ENCODE data around the gene FREM2. TPM values are rescaled to one million over a fixed set of nuclear protein-coding genes. Genes with fewer than 3 reads are reported as not detected.

FREM2 gene
- total and polyA plus RNA-seq, 9 of the 15 experiments (the other 6 are each of a cell fraction or from before 2014, with no cell fraction given): under 0.01 to 0.02 TPM; not detected in 7

DNA sequence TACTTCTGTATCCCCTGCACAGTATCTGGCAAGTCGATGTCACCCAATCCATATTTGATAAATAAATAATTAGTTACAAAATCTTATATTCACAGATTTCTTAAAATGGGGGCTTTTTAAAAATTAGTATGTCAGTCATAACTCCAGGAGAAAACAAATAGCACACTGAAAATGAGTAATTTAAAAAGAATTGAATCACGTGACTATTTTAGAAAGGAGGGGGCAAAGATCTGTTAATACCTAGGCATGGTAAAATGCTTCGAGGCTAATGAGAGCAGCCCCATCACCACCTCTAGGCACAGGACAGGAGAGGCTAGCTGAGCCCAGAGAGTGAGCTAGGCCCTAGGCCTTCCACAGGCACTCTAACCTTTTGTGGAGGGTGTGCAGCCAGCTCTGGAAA, 94.7 kb downstream of the FREM2 start:
- POLR2A ChIA-PET: no interaction called here
- Histone ChIP-seq H3K4me3 (no peak overlapping the region), H2AFZ (ENCODE audit: low read depth, low read length) (no peak overlapping the region), H3K9me1 (ENCODE audit: control insufficient read depth, insufficient read depth, low read length) (no peaks in the 10 kb centered on the region), H3K4me1 (replicated peaks in 1 of 2; ENCODE audit: control insufficient read depth in 2 of 2, insufficient read depth in 2 of 2, low read length in 2 of 2) (no peaks in the 10 kb centered on the region), H4K20me1 (replicated peaks; ENCODE audit: control insufficient read depth, insufficient read depth, low read length) (no peaks in the 10 kb centered on the region), H3K79me2 (ENCODE audit: control insufficient read depth, insufficient read depth, low read length) (no peaks in the 10 kb centered on the region), H3K27ac (ENCODE audit: extremely low read depth, low read depth, low read length) (no peak overlapping the region), H3K9me3 (replicated peaks; ENCODE audit: control insufficient read depth, insufficient read depth, low read depth, low read length) (no peaks in the 10 kb centered on the region), H3K4me2 (ENCODE audit: insufficient read depth, low read length) (no peak overlapping the region), H3K27me3 (ENCODE audit: control insufficient read depth in 2 of 2, insufficient read depth in 2 of 2, low read length in 2 of 2) (no peaks in the 10 kb centered on the region), H3K36me3 (ENCODE audit: control insufficient read depth, insufficient read depth, low read length) (no peaks in the 10 kb centered on the region), H3K9ac (ENCODE audit: insufficient read depth in 1 of 2, low read depth in 2 of 2, low read length in 2 of 2) (no peak overlapping the region)
- CTCF ChIA-PET (ENCODE audit: low intra/inter-chr PET ratio): no interaction called here
- FAIRE-seq: no peak
- no peak for ATAC-seq
- intact Hi-C loops (cut with micrococcal nuclease): no loop called here
- WGBS (ENCODE audit: insufficient coverage, low coverage, missing lambda C conversion rate): 0% methylated on average over 3 of the region's 3 CpGs
- BruUV-seq (replicated peaks): no TSS peak
- TF ChIP-seq ELF4 (CRISPR knock-in tag; IDR thresholded peaks at IDR 0.05) (no peak), RAD51 (IDR thresholded peaks at IDR 0.05; ENCODE audit: borderline replicate concordance, low read depth) (0 out of 2 replicates have a peak, but pooled peaks have one; percentile 32)
- TF ChIP-seq, protein P1, sequence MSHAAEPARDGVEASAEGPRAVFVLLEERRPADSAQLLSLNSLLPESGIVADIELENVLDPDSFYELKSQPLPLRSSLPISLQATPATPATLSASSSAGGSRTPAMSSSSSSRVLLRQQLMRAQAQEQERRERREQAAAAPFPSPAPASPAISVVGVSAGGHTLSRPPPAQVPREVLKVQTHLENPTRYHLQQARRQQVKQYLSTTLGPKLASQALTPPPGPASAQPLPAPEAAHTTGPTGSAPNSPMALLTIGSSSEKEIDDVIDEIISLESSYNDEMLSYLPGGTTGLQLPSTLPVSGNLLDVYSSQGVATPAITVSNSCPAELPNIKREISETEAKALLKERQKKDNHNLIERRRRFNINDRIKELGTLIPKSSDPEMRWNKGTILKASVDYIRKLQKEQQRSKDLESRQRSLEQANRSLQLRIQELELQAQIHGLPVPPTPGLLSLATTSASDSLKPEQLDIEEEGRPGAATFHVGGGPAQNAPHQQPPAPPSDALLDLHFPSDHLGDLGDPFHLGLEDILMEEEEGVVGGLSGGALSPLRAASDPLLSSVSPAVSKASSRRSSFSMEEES (CRISPR knock-in tag; IDR thresholded peaks at IDR 0.05): peak; percentile 74
- in situ Hi-C loops (cut with MboI): no loop called here
- DNase-seq (ENCODE audit: extremely low read depth in 1 of 4, low spot score in 3 of 4): no peak
